ENCODE results near the gene PDGFC.
"Not testable (repeated sequence)": the region's sequence is repeated elsewhere in the genome, so short reads cannot be mapped to it uniquely, and the experiment has no call there.

The PDGFC gene

GRCh38 chr4:156950948-156951347, 20.7 kb downstream of the PDGFC start:
- no peak for DNase-seq (ENCODE audit: low read depth in 2 of 2)

- DNase-seq (ENCODE audit: low read depth in 2 of 2): no peak
Measured at GRCh38 chr4:156950090-156950489, 21.5 kb downstream of the PDGFC start.

GRCh38 chr4:156949373-156949814, 22.2 kb downstream of the PDGFC start:
- no peak for DNase-seq (ENCODE audit: low read depth in 2 of 2)

- DNase-seq (ENCODE audit: low read depth in 2 of 2): no peak
Measured at GRCh38 chr4:156948738-156949137, 22.9 kb downstream of the PDGFC start.

GRCh38 chr4:156948133-156948532, 23.5 kb downstream of the PDGFC start:
- no peak for DNase-seq (ENCODE audit: low read depth in 2 of 2)

- DNase-seq (ENCODE audit: low read depth in 2 of 2): no peak
Measured at GRCh38 chr4:156946516-156947424, 24.8 kb downstream of the PDGFC start.

- no peak for DNase-seq (ENCODE audit: low read depth in 2 of 2)
Measured at GRCh38 chr4:156945532-156945931, 26.1 kb downstream of the PDGFC start.

GRCh38 chr4:156942991-156943390, 28.6 kb downstream of the PDGFC start:
- DNase-seq (ENCODE audit: low read depth in 2 of 2): no peak

- no peak for DNase-seq (ENCODE audit: low read depth in 2 of 2)
Measured at GRCh38 chr4:156941940-156942548, 29.6 kb downstream of the PDGFC start.

GRCh38 chr4:156939801-156940200, 31.8 kb downstream of the PDGFC start:
- DNase-seq (ENCODE audit: low read depth in 2 of 2): no peak

GRCh38 chr4:156939139-156939538, 32.5 kb downstream of the PDGFC start:
- no peak for DNase-seq (ENCODE audit: low read depth in 2 of 2)

GRCh38 chr4:156934259-156934635, 37.4 kb downstream of the PDGFC start:
- DNase-seq (ENCODE audit: low read depth in 2 of 2): no peak

- DNase-seq (ENCODE audit: low read depth in 2 of 2): no peak
Measured at GRCh38 chr4:156933633-156934258, 37.9 kb downstream of the PDGFC start.

- DNase-seq (ENCODE audit: low read depth in 2 of 2): not testable (repeated sequence)
Measured at GRCh38 chr4:156932360-156932759, 39.2 kb downstream of the PDGFC start.

GRCh38 chr4:156931267-156931666, 40.3 kb downstream of the PDGFC start:
- no peak for DNase-seq (ENCODE audit: low read depth in 2 of 2)

GRCh38 chr4:156929386-156930105, 42.1 kb downstream of the PDGFC start:
- DNase-seq (ENCODE audit: low read depth in 2 of 2): no peak

GRCh38 chr4:156924774-156925315, 46.8 kb downstream of the PDGFC start:
- DNase-seq (ENCODE audit: low read depth in 2 of 2): no peak

- DNase-seq (ENCODE audit: low read depth in 2 of 2): no peak
Measured at GRCh38 chr4:156923525-156923924, 48.1 kb downstream of the PDGFC start.

- no peak for DNase-seq (ENCODE audit: low read depth in 2 of 2)
Measured at GRCh38 chr4:156915221-156915620, 56.4 kb downstream of the PDGFC start.

- no peak for DNase-seq (ENCODE audit: low read depth in 2 of 2)
Measured at GRCh38 chr4:156913234-156913633, 58.4 kb downstream of the PDGFC start.

GRCh38 chr4:156909010-156909409, 62.6 kb downstream of the PDGFC start:
- no peak for DNase-seq (ENCODE audit: low read depth in 2 of 2)

- DNase-seq (ENCODE audit: low read depth in 2 of 2): no peak
Measured at GRCh38 chr4:156906325-156906724, 65.3 kb downstream of the PDGFC start.

All from stimulated activated CD8-positive, alpha-beta memory T cell treated with anti-CD3 and anti-CD28 coated beads, Interleukin-7, amount 100 ng/mL, for 4 hours (primary cell).